GM12801 (cell line): Measurements from ENCODE around the gene TMEM270.

Experiments
- CTCF ChIP-seq: IDR thresholded peaks from one replicate; pipeline ENCODE4 v1.5.1; 2011; ENCODE audit warnings: control low read depth; ENCODE audit not compliant: insufficient read length; ENCODE audit errors: extremely low read depth

Gene TMEM270

GRCh38 chr7:73881352-73882046 is 20.5 kb downstream of the TMEM270 start:
- TF ChIP-seq CTCF, result no peak

- no peak for TF ChIP-seq CTCF
These were observed 21.1 kb downstream of the TMEM270 start for GRCh38 chr7:73882047-73882402.

GRCh38 chr7:73885433-73885974 is 24.5 kb downstream of the TMEM270 start:
- no peak for TF ChIP-seq CTCF

GRCh38 chr7:73885975-73886798 is 25.2 kb downstream of the TMEM270 start:
- TF ChIP-seq CTCF, result no peak

- no peak for TF ChIP-seq CTCF
These were observed 26.8 kb downstream of the TMEM270 start for GRCh38 chr7:73887762-73888161.

GRCh38 chr7:73888959-73889358 is 28.0 kb downstream of the TMEM270 start:
- no peak for TF ChIP-seq CTCF

- TF ChIP-seq CTCF, result no peak
These were observed 29.7 kb downstream of the TMEM270 start for GRCh38 chr7:73890555-73891147.
